GM19099 (cell line): ENCODE measurements around the gene ZDHHC7.

Source experiments
- POLR2A ChIP-seq: IDR thresholded peaks from 3 replicates; pipeline ENCODE4 v1.6.1; 2011; ENCODE audit warnings: low read depth; ENCODE audit not compliant: insufficient read length; ENCODE audit errors: extremely low read depth

ZDHHC7 gene

DNA sequence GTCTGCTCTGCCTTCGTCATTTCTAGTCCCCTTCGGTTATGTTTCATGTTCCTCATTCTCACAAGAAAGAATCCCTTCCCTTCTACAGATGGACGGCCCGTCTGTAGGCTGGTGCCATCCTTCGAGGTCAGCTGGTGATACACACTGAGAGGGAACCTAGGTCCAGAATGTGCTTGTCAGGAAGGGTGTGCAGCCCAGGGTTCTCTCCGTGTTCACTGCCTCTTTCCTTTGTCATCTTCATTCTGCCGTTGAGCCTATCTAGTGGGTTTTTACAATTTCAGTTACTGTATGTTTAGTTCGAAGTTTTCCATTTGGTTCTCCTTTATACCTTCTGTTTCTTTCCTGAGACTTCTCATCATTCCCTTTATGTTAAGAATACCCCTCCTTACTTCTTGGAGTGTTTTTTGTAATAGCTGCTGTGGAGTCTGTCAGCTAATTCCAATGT lies 35.2 kb upstream of the ZDHHC7 start:
- TF ChIP-seq POLR2A, result no peak

DNA sequence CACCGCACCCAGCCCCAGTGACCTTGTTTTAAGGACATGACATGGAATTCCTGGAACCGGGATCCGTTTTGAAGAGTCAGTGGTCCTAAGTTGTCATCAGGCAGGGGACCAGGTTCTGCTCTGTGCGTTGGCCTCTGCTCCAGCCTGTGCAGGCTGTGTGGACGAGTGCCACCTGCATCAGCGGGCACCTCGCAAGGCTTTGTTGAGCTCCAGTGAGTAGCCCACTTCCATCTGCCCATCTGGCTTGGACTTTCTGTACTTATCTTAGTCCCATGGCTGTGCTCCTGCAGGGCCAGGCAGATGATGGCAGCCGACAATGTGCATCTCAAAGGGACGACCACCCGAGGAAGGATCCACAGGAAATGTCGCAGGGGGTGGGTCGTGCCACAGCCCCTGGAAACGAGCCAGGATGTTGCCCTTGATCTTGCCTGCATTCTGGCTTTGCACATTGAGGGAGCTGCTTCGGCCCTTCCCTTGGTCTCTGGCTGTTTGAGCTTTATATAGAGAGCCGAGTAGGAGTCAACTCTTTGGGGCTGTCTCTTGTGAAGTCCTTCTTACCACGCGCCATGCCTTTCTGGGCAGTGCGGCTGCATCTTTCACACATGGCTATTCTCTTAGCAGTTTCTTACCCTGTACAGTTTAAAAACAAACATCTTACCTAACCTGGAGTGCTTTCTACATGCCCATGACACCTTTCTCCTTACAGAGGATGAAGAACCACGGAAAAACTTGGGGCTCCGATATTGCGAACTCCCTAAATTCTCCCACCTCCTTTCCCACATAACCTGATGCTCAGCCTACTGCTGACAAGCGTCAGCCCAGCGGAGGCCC lies 34.5 kb upstream of the ZDHHC7 start:
- TF ChIP-seq POLR2A, result no peak

DNA sequence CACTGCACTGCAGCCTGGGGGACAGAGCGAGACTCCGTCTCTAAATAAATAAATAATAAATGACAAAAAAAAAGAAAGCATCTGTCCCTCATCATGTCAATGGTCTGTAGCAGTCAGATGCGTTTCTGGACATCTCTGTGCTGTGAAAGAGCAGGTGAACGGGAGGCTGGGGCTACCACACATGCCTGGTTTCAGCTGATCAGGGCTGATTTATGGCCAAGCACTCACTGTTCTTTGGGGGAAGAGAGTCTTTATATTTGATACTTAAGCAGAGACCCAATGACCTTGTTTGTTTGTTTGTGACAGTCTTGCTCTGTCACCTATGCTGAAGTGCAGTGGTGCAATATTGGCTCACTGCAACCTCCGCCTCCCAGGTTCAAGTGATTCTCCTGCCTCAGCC lies 33.7 kb upstream of the ZDHHC7 start:
- TF ChIP-seq POLR2A, result no peak

DNA sequence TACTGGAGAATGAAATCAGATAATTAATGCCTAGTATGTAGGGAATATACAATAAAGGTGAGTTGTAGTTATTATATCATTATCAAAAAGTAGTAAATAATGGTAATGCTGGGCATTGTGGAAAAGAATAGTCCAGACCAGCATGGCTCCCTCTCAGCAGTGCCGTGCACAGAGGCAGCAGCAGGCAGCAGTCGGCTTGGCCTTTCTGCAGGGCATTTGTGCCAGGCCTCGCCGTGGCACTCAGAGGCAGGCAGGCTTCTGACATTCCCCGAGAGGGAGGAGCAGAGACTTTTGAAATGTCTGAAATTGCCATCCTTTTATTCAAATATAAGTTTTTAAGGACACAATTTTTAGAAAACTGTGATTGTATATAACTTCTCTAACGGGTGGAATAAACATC lies 31.3 kb upstream of the ZDHHC7 start:
- no peak for TF ChIP-seq POLR2A

DNA sequence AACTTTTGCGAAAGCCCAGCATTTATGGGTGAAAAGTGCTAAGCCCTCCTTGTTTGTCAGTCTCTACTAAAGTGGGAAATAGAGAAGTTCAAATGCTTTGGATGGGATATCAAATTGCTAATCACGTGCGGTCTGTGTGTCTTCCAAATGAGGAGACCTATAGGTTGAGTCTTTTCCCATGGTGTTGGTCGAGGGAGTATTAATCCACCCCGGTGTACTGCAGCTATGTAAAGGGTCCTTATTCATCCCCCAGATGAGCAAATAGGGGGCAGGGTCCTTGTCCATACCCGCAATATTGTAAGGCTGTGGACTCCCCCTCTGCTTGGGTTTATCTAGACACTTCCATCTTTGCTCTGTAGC lies 30.8 kb upstream of the ZDHHC7 start:
- no peak for TF ChIP-seq POLR2A

DNA sequence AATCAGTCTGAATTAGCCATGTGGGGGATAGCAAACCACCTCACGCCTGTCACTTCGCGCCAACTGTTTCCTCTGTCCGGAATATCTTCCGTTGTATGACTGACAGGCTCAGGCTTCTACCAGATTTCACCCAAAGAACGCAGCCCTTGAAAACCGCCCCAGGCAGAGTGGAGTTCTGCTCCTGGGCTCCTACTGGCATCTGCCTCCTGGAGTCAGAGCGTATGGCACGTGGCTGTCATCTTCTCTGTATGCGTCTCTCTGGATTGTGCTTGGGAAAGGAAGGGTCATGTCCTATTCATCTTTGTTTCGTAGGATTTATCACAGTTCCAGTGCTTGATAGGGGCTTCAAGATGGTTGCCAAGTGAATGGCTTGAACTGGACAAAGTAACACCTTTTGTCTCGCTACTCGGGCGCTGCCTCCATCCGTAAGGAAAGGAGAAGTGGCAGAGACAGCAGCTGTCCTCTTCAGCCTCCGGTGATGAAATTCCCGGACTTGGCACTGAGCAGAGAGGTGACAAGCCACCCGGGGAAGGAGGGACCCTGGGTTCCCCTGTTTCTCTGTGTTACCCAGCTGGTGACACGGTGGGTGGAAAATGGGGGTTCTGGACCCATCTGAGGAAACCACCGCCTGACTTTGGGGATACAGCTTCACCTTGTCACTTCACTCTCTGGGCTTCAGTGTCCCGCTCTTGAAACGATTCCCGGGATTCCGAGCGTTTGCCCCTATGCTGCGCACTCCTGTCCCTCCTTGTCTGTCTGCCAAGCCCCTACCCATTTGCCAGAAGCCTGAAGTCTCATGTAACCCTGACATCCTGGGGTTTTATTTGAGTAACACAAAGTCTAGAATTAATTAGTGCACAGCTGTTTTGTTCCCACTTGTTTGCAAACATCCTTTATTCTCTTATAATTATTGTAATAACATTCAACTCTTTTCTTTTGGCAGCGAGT lies 30.2 kb upstream of the ZDHHC7 start:
- TF ChIP-seq POLR2A, result no peak

DNA sequence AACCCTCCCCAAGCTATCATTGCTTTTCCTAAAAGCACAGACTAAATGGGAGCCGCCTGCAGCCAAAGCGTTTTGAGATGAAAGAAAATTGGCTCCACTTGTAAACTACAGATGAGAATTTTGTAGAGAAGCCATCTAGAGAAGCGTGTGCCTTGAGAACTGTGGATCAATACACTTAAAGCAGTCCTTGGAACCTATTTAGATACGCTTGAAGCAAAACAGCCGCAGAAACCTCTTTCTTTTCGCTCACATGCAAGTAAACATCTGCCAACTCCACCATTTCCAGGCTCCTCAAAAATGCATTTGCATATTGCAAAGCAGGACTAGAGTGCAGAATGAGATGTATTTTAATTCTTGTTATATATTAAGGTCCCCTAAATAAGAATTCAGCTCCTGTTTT lies 29.4 kb upstream of the ZDHHC7 start:
- TF ChIP-seq POLR2A, result no peak

DNA sequence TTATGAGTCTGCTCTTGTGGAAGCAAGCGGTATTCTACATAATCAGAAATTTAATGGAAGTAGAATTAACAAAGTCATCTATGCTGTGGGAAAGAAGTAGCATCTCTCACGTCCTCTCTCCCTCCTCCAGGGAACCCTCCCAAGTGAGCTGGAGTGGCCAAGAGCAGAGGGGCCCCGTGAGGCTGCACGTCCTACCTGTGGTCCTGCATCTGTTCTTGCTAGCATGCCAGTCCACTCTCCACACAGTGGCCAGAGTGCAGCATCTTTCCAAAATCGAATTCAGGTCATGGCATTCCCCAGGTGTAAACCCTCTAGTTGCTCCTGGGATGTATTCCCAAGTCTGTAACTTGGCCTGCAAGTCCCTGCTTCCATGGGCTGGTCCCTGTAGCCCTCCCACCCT lies 26.4 kb upstream of the ZDHHC7 start:
- TF ChIP-seq POLR2A, result no peak

DNA sequence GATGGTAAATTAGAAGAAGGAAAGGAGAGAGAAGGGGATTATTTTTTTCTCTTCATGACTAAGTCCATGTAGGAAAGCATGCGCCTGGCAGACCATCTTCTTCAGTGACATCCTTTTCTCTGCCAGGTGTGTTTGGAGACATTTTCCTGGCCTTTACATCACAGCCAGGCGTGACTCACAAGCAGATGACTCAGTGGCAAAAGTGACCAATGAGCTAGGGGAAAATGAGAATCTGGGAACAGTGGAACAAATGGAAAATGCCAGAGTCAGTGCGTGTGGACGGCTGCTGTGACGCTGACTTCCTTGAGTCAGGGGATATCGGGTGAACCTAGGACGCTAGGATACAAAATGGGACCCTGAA lies 25.7 kb upstream of the ZDHHC7 start:
- TF ChIP-seq POLR2A, result no peak

DNA sequence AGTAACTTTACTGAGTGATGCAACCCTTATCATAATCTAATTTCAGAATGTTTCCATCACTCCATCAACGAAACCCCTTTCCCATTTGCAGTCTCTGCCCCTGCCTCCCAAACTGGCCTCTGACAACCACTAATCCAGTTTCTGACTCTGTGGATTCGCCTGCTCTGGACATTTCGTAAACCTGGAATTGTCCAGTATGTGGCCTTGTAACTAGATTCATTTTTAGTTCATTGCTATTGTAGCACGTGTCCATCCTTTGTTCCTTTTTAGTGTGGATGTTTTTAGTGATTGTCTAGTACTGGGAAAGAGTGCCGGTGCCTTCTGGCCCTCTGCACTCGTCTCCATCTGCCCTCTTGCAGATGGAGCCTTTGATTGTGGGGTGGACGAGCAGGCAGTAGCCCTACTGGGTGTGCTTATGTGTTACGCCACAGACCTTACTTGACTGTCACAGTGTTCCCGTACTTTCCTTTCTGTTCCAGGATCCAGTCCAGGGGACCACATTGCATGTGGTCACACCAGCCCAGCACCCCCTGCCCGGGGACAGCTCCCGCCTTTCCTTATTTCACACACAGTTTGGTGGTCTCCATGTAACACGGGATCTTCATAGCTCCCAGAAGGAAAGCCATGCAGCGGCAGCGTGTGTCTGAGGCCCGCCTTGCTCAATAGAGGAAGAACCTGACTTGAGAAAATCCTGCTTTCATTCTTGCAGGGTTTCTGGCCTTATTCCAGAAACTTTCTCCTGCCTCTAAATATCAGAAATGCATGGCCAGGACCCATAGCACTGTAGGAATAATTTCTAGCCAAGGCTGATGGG lies 25.1 kb upstream of the ZDHHC7 start:
- TF ChIP-seq POLR2A, result no peak

DNA sequence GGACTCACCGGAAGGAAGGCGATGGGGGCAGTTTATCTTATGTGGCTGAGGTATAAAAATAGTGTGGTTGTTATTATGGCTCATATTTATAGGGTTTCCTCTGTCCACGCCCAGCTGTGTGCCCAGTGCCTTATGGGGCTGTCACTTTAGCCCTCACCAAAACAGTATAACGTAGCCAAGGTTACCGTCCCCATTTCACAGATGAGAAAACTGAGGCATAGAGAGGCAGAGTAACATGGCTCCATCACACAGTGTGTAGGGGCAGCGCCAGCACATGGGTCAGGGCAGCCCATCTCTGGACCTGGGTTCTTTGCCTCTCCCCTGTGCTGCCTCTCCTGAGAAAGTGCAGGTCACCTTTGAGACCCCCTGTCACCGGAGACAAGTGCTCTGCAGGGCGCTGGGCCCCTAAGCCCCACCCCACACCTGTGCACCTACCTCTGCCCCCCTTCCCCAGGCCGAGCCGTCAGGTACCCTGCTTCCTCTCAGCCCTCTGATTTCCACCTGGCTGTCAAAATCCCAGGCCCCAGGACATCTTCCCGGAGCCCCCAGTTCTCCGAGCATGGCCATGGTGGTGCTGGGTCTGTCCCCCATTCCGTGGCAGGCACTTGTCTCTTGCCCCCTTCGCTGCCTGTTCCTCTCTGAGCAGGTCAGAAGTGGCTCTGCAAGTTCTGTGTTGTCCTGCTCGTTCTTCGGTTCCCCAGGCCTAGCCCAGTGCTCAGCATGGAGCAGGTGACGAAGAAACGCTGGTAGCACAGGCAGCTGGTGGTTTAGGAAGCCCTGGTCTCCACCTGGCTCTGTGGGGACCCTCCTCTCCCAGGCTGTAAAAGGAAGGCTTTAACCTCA lies 23.5 kb upstream of the ZDHHC7 start:
- TF ChIP-seq POLR2A, result no peak

DNA sequence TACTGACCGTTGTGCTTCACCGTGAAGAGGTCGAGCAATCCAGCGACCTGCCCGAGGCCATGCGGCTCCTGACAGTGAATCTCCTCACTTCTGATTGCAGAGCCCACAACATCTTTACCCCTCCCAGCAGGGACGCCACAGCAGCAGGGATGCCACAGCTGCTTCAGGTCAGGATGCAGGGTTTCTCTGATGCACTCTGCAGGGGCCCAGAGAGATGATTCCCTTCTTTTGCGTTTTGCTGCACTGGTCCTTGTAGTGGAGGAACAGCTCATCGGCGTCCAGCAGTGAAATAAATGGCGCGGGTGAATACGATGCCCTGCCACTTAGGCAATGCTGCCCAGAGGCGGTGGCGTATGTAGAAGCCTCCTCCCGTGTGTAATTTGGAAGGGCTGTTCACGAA lies 21.8 kb upstream of the ZDHHC7 start:
- no peak for TF ChIP-seq POLR2A

DNA sequence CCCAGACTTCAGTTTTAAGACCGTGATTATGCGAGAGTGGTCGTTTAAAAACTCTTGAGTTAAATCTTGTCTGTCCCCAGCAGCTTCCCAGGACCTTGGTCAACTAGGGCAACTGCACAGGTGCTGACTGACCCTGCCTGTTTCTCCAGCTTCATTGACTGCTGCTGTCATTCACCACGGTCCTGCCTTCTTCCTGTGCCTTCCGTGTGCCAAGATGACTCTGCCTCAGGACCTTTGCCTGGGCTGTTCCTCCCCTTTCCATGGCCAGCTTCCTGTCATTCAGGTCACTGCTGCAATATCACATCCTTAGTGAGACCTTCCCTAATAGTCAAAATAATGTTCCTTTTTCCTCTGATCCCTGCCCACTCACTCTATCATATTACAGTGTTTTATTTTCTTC lies 20.1 kb upstream of the ZDHHC7 start:
- TF ChIP-seq POLR2A, result no peak

DNA sequence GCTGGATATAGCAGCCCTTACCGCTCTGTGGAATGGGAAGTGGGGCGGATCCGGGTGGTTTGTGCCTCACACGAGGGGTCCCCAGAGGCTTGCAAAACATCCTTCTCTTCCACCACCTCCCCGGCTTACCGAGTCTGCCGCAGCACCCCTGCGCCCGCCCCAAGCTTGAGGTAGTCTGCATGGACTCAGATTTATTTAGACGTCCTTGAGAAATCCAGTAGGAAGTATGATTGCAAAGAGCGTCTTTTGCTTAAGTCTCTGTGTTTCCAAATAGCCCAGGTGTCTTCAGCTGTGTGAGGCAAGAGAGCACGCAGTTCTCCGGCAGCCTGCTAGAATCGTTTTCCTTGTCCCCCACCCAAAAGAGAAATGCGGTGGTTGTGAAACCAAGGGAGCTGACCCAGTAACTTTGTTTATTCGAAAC lies 18.7 kb upstream of the ZDHHC7 start:
- TF ChIP-seq POLR2A, result no peak
